AG04450 (cell line): Measurements from ENCODE around the gene CCM2. TPM values are rescaled to one million over a fixed set of nuclear protein-coding genes. Genes with fewer than 3 reads are reported as not detected.

Experiments
- CTCF ChIA-PET: fragments of 300-600, 350-600 bp; formaldehyde crosslinking; extraction: SDS; loops from one replicate; lab custom pipeline; 2022; ENCODE audit warnings: antibody characterized with exemption, inconsistent platforms; lab: Charles Lee
- POLR2A ChIA-PET: fragments of 350-600 bp; formaldehyde crosslinking; extraction: SDS; loops from one replicate; lab custom pipeline; 2021; ENCODE audit warnings: antibody characterized with exemption, inconsistent platforms; lab: Yijun Ruan, JAX
- DNase-seq: peaks from one replicate; pipeline ENCODE4 v3.0.0-alpha.2; 2011; ENCODE audit warnings: low read depth, low spot score
- H3K27ac ChIP-seq: one replicate; pipeline ENCODE4 v1.5.1; 2012; ENCODE audit warnings: low read depth, low read length, control low read depth
- H3K27me3 ChIP-seq: one replicate; pipeline ENCODE4 v1.6.0; 2012; ENCODE audit warnings: low read length; ENCODE audit not compliant: control insufficient read depth, insufficient read depth
- H3K4me3 ChIP-seq: 2 replicates; pipeline ENCODE4 v1.5.1; 2011; ENCODE audit warnings: mild to moderate bottlenecking, low read depth, low read length, control low read depth
- H3K9me3 ChIP-seq: 2 replicates; pipeline ENCODE4 v1.5.1; 2012; ENCODE audit warnings: low read length; ENCODE audit not compliant: control insufficient read depth, insufficient read depth
- CTCF ChIP-seq: IDR thresholded peaks from 2 replicates; pipeline ENCODE4 v1.5.1; 2011; ENCODE audit warnings: low read depth, low read length, control low read depth, inconsistent platforms
- polyA plus RNA-seq: library from polyadenylated mRNA; depleted of rRNA; stranded (reverse); fragments of >200 nt; gene quantifications from 2 replicates; pipeline ENCODE4 v1.2.3, GENCODE V29; 2011

CCM2 gene
- polyA plus RNA-seq, 1 experiment = 24.7 TPM

GRCh38 chr7:44985033-44985695 lies 14.8 kb upstream of the CCM2 start:
- no peak for TF ChIP-seq CTCF
- POLR2A ChIA-PET = interaction anchor here (0.6 to 1.5 kb wide), 4 partner anchors 12 to 126 kb away, joined by 3 to 5 read pairs (median 4); partner anchors contain the start of genes CCM2 and TBRG4
- no peaks in the 10 kb centered on the region for H3K27me3 ChIP-seq
- no peaks in the 10 kb centered on the region for H3K9me3 ChIP-seq
- H3K27ac ChIP-seq = no peak overlapping the region
- H3K4me3 ChIP-seq = peak overlapping the region; percentile 90
- CTCF ChIA-PET = interaction anchor here (1.4 kb wide), 1 partner anchor 12 kb away, joined by 6 read pairs; no protein-coding TSS in a partner anchor
- no peak for DNase-seq

GRCh38 chr7:44985900-44986217 lies 14.1 kb upstream of the CCM2 start:
- Histone ChIP-seq H3K27me3 (no peaks in the 10 kb centered on the region), H3K27ac (peak overlapping the region; percentile 92), H3K4me3 (peak overlapping the region; percentile 90), H3K9me3 (no peaks in the 10 kb centered on the region)
- no peak for TF ChIP-seq CTCF
- ChIA-PET POLR2A (interaction anchor here (0.6 to 1.5 kb wide), 4 partner anchors 12 to 126 kb away, joined by 3 to 5 read pairs (median 4); partner anchors contain the start of genes CCM2 and TBRG4), CTCF (interaction anchor here (1.4 kb wide), 1 partner anchor 13 kb away, joined by 6 read pairs; no protein-coding TSS in a partner anchor)
- no peak for DNase-seq

- POLR2A ChIA-PET = interaction anchor here (0.6 to 1.5 kb wide), 4 partner anchors 11 to 125 kb away, joined by 3 to 5 read pairs (median 4); partner anchors contain the start of genes CCM2 and TBRG4
- TF ChIP-seq CTCF = no peak
- CTCF ChIA-PET = no interaction called here
These were observed 13.6 kb upstream of the CCM2 start for GRCh38 chr7:44986218-44987053.

GRCh38 chr7:44987457-44987856 lies 12.5 kb upstream of the CCM2 start:
- DNase-seq = no peak
- no peak for TF ChIP-seq CTCF
- Histone ChIP-seq H3K27ac (no peak overlapping the region), H3K4me3 (no peak overlapping the region), H3K9me3 (no peaks in the 10 kb centered on the region), H3K27me3 (no peaks in the 10 kb centered on the region)
- POLR2A ChIA-PET = no interaction called here
- CTCF ChIA-PET = no interaction called here

More at GRCh38 chr7:44986218-44987053, 13.6 kb upstream of the CCM2 start:
- peak overlapping the region; percentile 90 for H3K4me3 ChIP-seq
- H3K27me3 ChIP-seq = no peaks in the 10 kb centered on the region
- DNase-seq = peak; percentile 83
- H3K9me3 ChIP-seq = no peaks in the 10 kb centered on the region
- H3K27ac ChIP-seq = peak overlapping the region; percentile 92
